Common myeloid progenitor, CD34-positive (primary cell): ENCODE results near the gene RERE.

Experiments used
- CTCF ChIA-PET: fragments of 350-600 bp; sonication (Branson Sonifier 250); formaldehyde crosslinking; loops from one replicate; lab custom pipeline; 2021; ENCODE audit warnings: antibody characterized with exemption; lab: Charles Lee
- POLR2A ChIA-PET: fragments of 350-600 bp; sonication (Branson Sonifier 250); formaldehyde crosslinking; loops from one replicate; lab custom pipeline; 2021; ENCODE audit warnings: antibody characterized with exemption; lab: Charles Lee
- DNase-seq, 3 donors: peaks; one replicate each; pipeline versions ENCODE4 v3.0.0 to v3.0.0-alpha.2; 2013
- H3K27ac ChIP-seq, 2 experiments: 1 replicate in 1 of 2; 2 replicates in 1 of 2; pipeline ENCODE4 v1.7.0; 2013; ENCODE audit warnings: inconsistent platforms in 2 of 2, low read length in 2 of 2, mild to moderate bottlenecking in 2 of 2, low read depth in 1 of 2, moderate library complexity in 1 of 2; ENCODE audit not compliant: severe bottlenecking in 2 of 2, insufficient read depth in 1 of 2, poor library complexity in 1 of 2
- H3K27me3 ChIP-seq, 5 experiments: replicated peaks in 2 of 5; 1 replicate in 3 of 5; 2 replicates in 2 of 5; pipeline versions ENCODE4 v1.6.1 to v1.7.0; 2013; ENCODE audit warnings: low read length in 4 of 5, mild to moderate bottlenecking in 2 of 5, moderate library complexity in 2 of 5, inconsistent platforms in 1 of 5; ENCODE audit not compliant: insufficient read depth in 5 of 5, control insufficient read depth in 4 of 5
- H3K36me3 ChIP-seq, 4 experiments: 1 replicate in 2 of 4; 2 replicates in 2 of 4; pipeline versions ENCODE4 v1.6.1 to v1.7.0; 2013; ENCODE audit warnings: low read length in 3 of 4, control low read depth in 1 of 4, mild to moderate bottlenecking in 1 of 4; ENCODE audit not compliant: control insufficient read depth in 4 of 4, insufficient read depth in 4 of 4
- H3K4me1 ChIP-seq, 4 experiments: 1 replicate in 3 of 4; 2 replicates in 1 of 4; pipeline versions ENCODE4 v1.6.1 to v1.7.1; 2013; ENCODE audit warnings: low read length in 3 of 4, mild to moderate bottlenecking in 3 of 4, control low read depth in 1 of 4, inconsistent platforms in 1 of 4, moderate library complexity in 1 of 4; ENCODE audit not compliant: control insufficient read depth in 4 of 4, insufficient read depth in 4 of 4; ENCODE audit errors: control extremely low read depth in 1 of 4
- H3K4me3 ChIP-seq, 7 experiments: 1 replicate in 4 of 7; 2 replicates in 3 of 7; pipeline versions ENCODE4 v1.5.1 to v1.7.0; 2013; ENCODE audit warnings: mild to moderate bottlenecking in 7 of 7, low read length in 6 of 7, moderate library complexity in 6 of 7, inconsistent platforms in 2 of 7, low read depth in 2 of 7, control low read depth in 1 of 7; ENCODE audit not compliant: insufficient read depth in 4 of 7, control insufficient read depth in 1 of 7; ENCODE audit errors: extremely low read depth in 1 of 7
- H3K9me3 ChIP-seq, 5 experiments: 1 replicate in 4 of 5; 2 replicates in 1 of 5; pipeline versions ENCODE4 v1.6.1 to v1.7.1; 2013; ENCODE audit warnings: low read length in 4 of 5, mild to moderate bottlenecking in 2 of 5, inconsistent platforms in 1 of 5, low read depth in 1 of 5, moderate library complexity in 1 of 5; ENCODE audit not compliant: control insufficient read depth in 4 of 5, insufficient read depth in 2 of 5; ENCODE audit errors: control extremely low read depth in 1 of 5
- WGBS: methylation state at CpG from one replicate; pipeline ENCODE4 v1.1.5; 2013; ENCODE audit not compliant: insufficient coverage; 5-methylcytosine and 5-hydroxymethylcytosine counted together

Gene RERE

GRCh38 chr1:8742022-8742924 is 75.2 kb downstream of the RERE start:
- DNase-seq = no peak
- Histone ChIP-seq H3K4me1 (peaks cover 0 to 11% (median 3%) of the 10 kb centered on the region in 4 experiments), H3K4me3 (no peak overlapping the region), H3K27me3 (no peaks in the 10 kb centered on the region), H3K9me3 (peaks cover 0 to 10% (median 5%) of the 10 kb centered on the region in 5 experiments), H3K27ac (no peak overlapping the region), H3K36me3 (peaks cover 0 to 13% (median 4%) of the 10 kb centered on the region in 4 experiments)
- WGBS = 93% methylated on average over 4 of the region's 6 CpGs
- ChIA-PET POLR2A (no interaction called here), CTCF (interaction anchor here (1.0 kb wide), 1 partner anchor 165 kb away, joined by 3 read pairs; no protein-coding TSS in a partner anchor)

- ChIA-PET POLR2A (no interaction called here), CTCF (interaction anchor here (1.1 to 3.8 kb wide), 4 partner anchors 12 to 170 kb away, joined by 3 to 31 read pairs (median 3); no protein-coding TSS in a partner anchor)
- Histone ChIP-seq H3K27me3 (no peaks in the 10 kb centered on the region), H3K4me1 (peaks cover 0 to 6% (median 5%) of the 10 kb centered on the region in 4 experiments), H3K4me3 (no peak overlapping the region), H3K36me3 (peaks cover 0 to 13% (median 4%) of the 10 kb centered on the region in 4 experiments), H3K9me3 (peaks cover 0 to 10% (median 5%) of the 10 kb centered on the region in 5 experiments), H3K27ac (no peak overlapping the region)
- no peak for DNase-seq
Observed at GRCh38 chr1:8740034-8740449, 77.4 kb downstream of the RERE start.

- CTCF ChIA-PET = interaction anchor here (2.2 to 3.8 kb wide), 2 partner anchors 8 to 11 kb away, joined by 8 to 31 read pairs; no protein-coding TSS in a partner anchor
- DNase-seq = peak in 1 of 3 donors; percentile 20
- Histone ChIP-seq H3K4me1 (peaks cover 0 to 6% (median 5%) of the 10 kb centered on the region in 4 experiments), H3K4me3 (no peak overlapping the region), H3K27ac (no peak overlapping the region), H3K9me3 (peaks cover 0 to 10% (median 5%) of the 10 kb centered on the region in 5 experiments), H3K27me3 (no peaks in the 10 kb centered on the region), H3K36me3 (peaks cover 0 to 13% (median 4%) of the 10 kb centered on the region in 4 experiments)
- POLR2A ChIA-PET = no interaction called here
- 90% methylated on average over 3 of the region's 4 CpGs for WGBS
Observed at GRCh38 chr1:8739377-8739776, 78.1 kb downstream of the RERE start.

DNA sequence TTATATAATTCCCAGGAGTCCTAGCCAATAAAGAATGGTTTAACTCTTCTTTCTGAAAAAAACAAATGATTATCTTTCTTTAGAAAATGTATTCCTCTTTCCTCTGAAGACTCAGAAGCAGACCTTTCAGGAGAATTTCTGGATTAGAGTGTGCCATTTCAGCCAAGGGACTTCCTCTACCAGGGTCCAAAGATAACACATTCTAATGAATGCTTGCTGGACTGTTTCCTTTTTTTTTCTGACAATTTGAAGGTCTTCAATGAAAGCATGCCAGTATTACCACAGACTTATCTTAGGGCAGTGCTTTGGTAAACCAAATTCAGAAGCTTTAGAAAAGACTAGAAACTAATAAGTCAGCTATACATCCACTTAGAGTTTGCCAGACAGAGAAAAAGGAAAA is 80.5 kb downstream of the RERE start:
- Histone ChIP-seq H3K4me3 (no peak overlapping the region), H3K27me3 (no peaks in the 10 kb centered on the region), H3K36me3 (peaks cover 0 to 17% (median 4%) of the 10 kb centered on the region in 4 experiments), H3K9me3 (peaks cover 0 to 12% (median 5%) of the 10 kb centered on the region in 5 experiments), H3K4me1 (peaks cover 0 to 5% (median 4%) of the 10 kb centered on the region in 4 experiments), H3K27ac (no peak overlapping the region)
- DNase-seq = peak in 2 of 3 donors; percentile 19 to 31
- CTCF ChIA-PET = interaction anchor here (1.0 kb wide), 1 partner anchor 17 kb away, joined by 4 read pairs; no protein-coding TSS in a partner anchor
- POLR2A ChIA-PET = interaction anchor here (0.6 kb wide), 2 partner anchors 118 to 203 kb away, joined by 4 to 5 read pairs; no protein-coding TSS in a partner anchor

GRCh38 chr1:8733484-8733883 is 84.0 kb downstream of the RERE start:
- ChIA-PET CTCF (interaction anchor here (1.4 to 11.7 kb wide), 2 partner anchors 129 to 173 kb away, joined by 3 to 145 read pairs; no protein-coding TSS in a partner anchor), POLR2A (no interaction called here)
- H3K9me3 ChIP-seq = peaks cover 0 to 8% (median 5%) of the 10 kb centered on the region in 5 experiments
- DNase-seq = no peak
- H3K27me3 ChIP-seq = no peaks in the 10 kb centered on the region
- H3K27ac ChIP-seq = no peak overlapping the region
- H3K4me1 ChIP-seq = peaks cover 0 to 5% (median 4%) of the 10 kb centered on the region in 4 experiments
- peaks cover 0 to 4% (median 2%) of the 10 kb centered on the region in 4 experiments for H3K36me3 ChIP-seq
- WGBS = no CpG with 5 or more reads among the region's 2 CpGs
- no peak overlapping the region for H3K4me3 ChIP-seq

DNA sequence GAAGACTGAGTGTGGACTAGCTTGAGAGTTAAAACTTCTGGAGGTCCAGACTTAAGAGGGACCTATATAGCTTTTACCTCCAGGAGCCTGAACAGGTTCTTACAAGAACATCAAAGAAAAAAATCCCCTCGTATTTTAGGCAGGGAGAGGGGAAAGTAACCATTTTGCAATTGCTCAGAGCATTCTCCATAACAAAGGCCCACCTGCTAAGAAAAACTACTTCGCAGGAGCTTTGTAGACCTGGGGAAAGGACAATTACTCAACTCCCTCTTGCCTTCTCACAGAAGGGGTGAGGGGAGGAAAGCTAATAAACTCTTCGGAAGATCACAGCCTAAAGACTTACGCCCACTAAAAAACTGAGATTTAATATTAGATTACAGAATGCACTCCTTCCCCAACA is 86.3 kb downstream of the RERE start:
- CTCF ChIA-PET = interaction anchor here (0.9 to 11.7 kb wide), 7 partner anchors 8 to 171 kb away, joined by 3 to 145 read pairs (median 7); no protein-coding TSS in a partner anchor

More for the DNA sequence above, 86.3 kb downstream of the RERE start:
- H3K27ac ChIP-seq = no peak overlapping the region
- no CpG with 5 or more reads among the region's 4 CpGs for WGBS
- H3K9me3 ChIP-seq = peaks cover 0 to 8% (median 5%) of the 10 kb centered on the region in 5 experiments
- no peak for DNase-seq
- H3K36me3 ChIP-seq = peaks cover 0 to 4% (median 2%) of the 10 kb centered on the region in 4 experiments
- H3K27me3 ChIP-seq = no peaks in the 10 kb centered on the region
- H3K4me1 ChIP-seq = peaks cover 0 to 6% (median 1%) of the 10 kb centered on the region in 4 experiments
- POLR2A ChIA-PET = interaction anchor here (0.6 kb wide), 1 partner anchor 184 kb away, joined by 3 read pairs; no protein-coding TSS in a partner anchor
- no peak overlapping the region for H3K4me3 ChIP-seq
